ENCODE data around the gene DNASE1L1.
A peak's percentile ranks its signal among the peaks of the same experiment; 100 is the strongest.

The DNASE1L1 gene

GRCh38 chrX:154362085-154362742 is 46.8 kb downstream of the DNASE1L1 start:
- DNase-seq (ENCODE audit: low spot score), result no peak
- H3K27ac ChIP-seq, result peak overlapping the region in 1 of 2 donors; percentile 55

GRCh38 chrX:154360155-154360713 is 48.8 kb downstream of the DNASE1L1 start:
- no peak for DNase-seq (ENCODE audit: low spot score)
- no peak for TF ChIP-seq CTCF (IDR thresholded peaks at IDR 0.05)
- Histone ChIP-seq H3K27ac (peak overlapping the region; percentile 37 to 72), H3K4me3 (peak overlapping the region; percentile 38)

More at GRCh38 chrX:154362085-154362742, 46.8 kb downstream of the DNASE1L1 start:
- no peak for TF ChIP-seq CTCF (IDR thresholded peaks at IDR 0.05)
- peak overlapping the region; percentile 8 for H3K4me3 ChIP-seq

GRCh38 chrX:154359362-154360154 is 49.5 kb downstream of the DNASE1L1 start:
- peak overlapping the region; percentile 37 to 72 for H3K27ac ChIP-seq
- no peak for TF ChIP-seq CTCF (IDR thresholded peaks at IDR 0.05)
- DNase-seq (ENCODE audit: low spot score), result no peak
- peak overlapping the region; percentile 38 for H3K4me3 ChIP-seq

GRCh38 chrX:154358829-154359228 is 50.2 kb downstream of the DNASE1L1 start:
- TF ChIP-seq CTCF (IDR thresholded peaks at IDR 0.05), result no peak
- Histone ChIP-seq H3K4me3 (peak overlapping the region; percentile 38), H3K27ac (peak overlapping the region in 1 of 2 donors; percentile 72)
- DNase-seq (ENCODE audit: low spot score), result no peak

- H3K4me3 ChIP-seq, result peak overlapping the region; percentile 38
- peak overlapping the region in 1 of 2 donors; percentile 72 for H3K27ac ChIP-seq
- no peak for TF ChIP-seq CTCF (IDR thresholded peaks at IDR 0.05)
- DNase-seq (ENCODE audit: low spot score), result no peak
Observed at GRCh38 chrX:154358011-154358410, 51.0 kb downstream of the DNASE1L1 start.

DNA sequence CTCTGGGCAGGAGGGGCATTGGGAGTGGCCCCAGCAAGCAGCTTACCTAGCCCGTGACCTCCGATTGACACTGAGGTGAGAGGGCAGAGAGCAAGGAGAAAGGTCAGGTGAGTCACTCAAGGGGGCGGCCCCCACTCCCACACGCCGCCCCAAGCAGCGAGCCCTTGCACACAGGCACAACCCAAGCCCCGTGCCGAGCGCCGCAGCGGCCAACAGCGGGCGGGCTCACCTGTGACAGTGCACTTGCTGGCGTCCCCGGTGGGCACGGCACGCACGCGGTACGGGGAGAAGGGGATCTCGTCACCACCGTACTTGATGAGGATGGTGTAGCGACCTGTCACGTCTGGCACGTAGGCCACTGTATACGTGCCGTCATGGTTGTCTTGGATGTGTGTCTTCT is 51.8 kb downstream of the DNASE1L1 start:
- H3K4me3 ChIP-seq, result peak overlapping the region; percentile 4
- no peak for DNase-seq (ENCODE audit: low spot score)
- peak overlapping the region in 1 of 2 donors; percentile 72 for H3K27ac ChIP-seq
- TF ChIP-seq CTCF (IDR thresholded peaks at IDR 0.05), result no peak

Measured in coronary artery (tissue), 2 donors.